Large intestine (tissue), 3 donors: Measurements from ENCODE around the gene GRM5. TPM values are rescaled to one million over a fixed set of nuclear protein-coding genes. Genes with fewer than 3 reads are reported as not detected.
"Not testable (repeated sequence)": the region's sequence is repeated elsewhere in the genome, so short reads cannot be mapped to it uniquely, and the experiment has no call there.

ENCODE experiments used
- DNase-seq, 2 donors: peaks; one replicate each; pipeline versions ENCODE4 v3.0.0 to v3.0.0-alpha.2; 2013
- H3K27ac ChIP-seq: one replicate; pipeline ENCODE4 v1.5.1; 2013; ENCODE audit warnings: low read length
- H3K27me3 ChIP-seq: 2 replicates; pipeline ENCODE4 v1.6.1; 2013; ENCODE audit warnings: low read length; ENCODE audit not compliant: control insufficient read depth, insufficient read depth
- H3K36me3 ChIP-seq: 2 replicates; pipeline ENCODE4 v1.6.1; 2013; ENCODE audit warnings: low read length; ENCODE audit not compliant: control insufficient read depth, insufficient read depth
- H3K4me1 ChIP-seq: one replicate; pipeline ENCODE4 v1.6.1; 2013; ENCODE audit warnings: low read length; ENCODE audit not compliant: control insufficient read depth, insufficient read depth
- H3K4me3 ChIP-seq: one replicate; pipeline ENCODE4 v1.5.1; 2013; ENCODE audit warnings: low read length
- H3K9me3 ChIP-seq: one replicate; pipeline ENCODE4 v1.6.1; 2013; ENCODE audit warnings: mild to moderate bottlenecking, low read depth, low read length, moderate library complexity; ENCODE audit not compliant: control insufficient read depth
- WGBS: methylation state at CpG from one replicate; pipeline ENCODE4 v1.1.5; 2013; ENCODE audit warnings: low lambda C conversion rate; ENCODE audit not compliant: insufficient coverage; 5-methylcytosine and 5-hydroxymethylcytosine counted together
- polyA plus RNA-seq: library from polyadenylated mRNA; unstranded; fragments of 120-200 nt; gene quantifications from one replicate; pipeline ENCODE4 v1.2.1, GENCODE V29; 2013

GRM5 gene
- polyA plus RNA-seq, 1 donor, result 0.06 TPM

DNA sequence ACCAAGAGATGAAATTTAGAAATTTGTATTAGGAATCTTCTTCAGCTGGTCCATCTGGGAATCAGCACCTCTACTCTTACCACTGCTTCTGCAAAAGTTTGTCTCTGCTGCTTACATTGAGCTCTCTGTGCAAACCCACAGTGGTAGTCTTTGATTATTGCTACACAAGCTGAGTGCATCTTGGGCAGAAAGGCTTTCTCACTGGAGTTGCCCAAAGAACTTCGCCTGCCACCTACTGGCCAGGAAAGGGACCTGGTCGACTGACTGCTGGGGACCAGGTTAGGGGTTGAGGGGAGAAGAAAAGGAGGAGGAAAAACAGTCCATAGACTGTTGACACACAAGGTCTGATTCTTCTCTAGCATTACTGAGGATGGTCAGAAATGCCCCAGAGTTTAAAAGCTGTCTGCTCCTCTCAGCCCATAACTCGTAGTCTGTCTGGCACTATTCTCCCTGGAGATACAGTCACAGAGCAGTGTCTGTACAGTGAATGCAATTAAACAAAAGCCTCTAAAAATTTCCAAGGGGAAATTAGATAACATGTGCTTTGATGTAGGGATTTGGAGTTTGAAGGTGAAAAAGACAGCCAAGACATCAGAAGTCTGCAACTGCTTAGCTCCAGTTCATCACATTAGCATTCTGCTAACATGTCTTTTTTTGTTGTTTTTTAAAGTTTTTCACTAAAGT lies 513.3 kb downstream of the GRM5 start:
- Histone ChIP-seq H3K27ac (no peak overlapping the region), H3K4me1 (no peaks in the 10 kb centered on the region), H3K4me3 (no peak overlapping the region), H3K9me3 (no peaks in the 10 kb centered on the region), H3K27me3 (no peaks in the 10 kb centered on the region), H3K36me3 (no peaks in the 10 kb centered on the region)
- no CpG with 5 or more reads among the region's 3 CpGs for WGBS
- peak; percentile 30 to 43 for DNase-seq

GRCh38 chr11:88544656-88545280 lies 521.0 kb downstream of the GRM5 start:
- Histone ChIP-seq H3K36me3 (no peaks in the 10 kb centered on the region), H3K27me3 (no peaks in the 10 kb centered on the region), H3K4me3 (no peak overlapping the region), H3K4me1 (no peaks in the 10 kb centered on the region), H3K9me3 (no peaks in the 10 kb centered on the region), H3K27ac (no peak overlapping the region)
- no peak for DNase-seq
- WGBS, result no CpG with 5 or more reads among the region's 3 CpGs

DNA sequence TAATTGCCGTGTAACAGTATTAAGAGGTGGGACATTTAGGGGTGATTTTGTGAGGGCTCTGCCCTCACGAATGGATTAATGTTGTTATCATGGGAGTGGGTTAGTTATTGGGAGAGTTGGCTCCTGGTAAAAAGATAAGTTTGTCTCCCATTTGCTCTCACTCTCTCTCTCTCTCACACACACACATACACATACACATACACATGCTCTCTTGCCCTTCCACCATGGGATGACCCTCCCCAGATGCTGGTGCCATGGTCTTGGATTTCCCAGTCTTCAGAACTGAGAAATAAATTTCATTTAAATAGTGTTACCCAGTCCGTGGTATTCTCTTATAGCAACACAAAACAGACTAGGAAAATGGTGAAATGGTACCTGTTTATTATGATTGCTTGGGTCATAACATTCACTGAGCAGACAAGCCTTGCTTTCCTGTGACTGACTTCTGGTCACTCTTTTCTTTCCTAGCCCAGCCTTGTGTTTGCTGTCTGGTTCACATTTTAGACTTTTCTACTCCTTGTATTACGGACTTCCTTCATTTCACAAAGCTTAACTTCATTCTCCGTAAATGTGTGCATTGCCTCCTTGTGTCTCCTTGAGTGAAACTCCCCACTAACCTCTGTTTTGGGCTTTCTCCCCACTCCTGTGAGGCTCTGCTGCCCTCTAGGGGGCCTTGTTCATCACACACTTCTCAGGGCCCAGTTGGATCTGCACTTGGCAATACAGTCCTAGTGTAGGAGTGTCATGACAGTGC lies 521.7 kb downstream of the GRM5 start:
- Histone ChIP-seq H3K4me3 (no peak overlapping the region), H3K4me1 (no peaks in the 10 kb centered on the region), H3K36me3 (no peaks in the 10 kb centered on the region), H3K27me3 (no peaks in the 10 kb centered on the region), H3K27ac (no peak overlapping the region), H3K9me3 (no peaks in the 10 kb centered on the region)
- 100% methylated on average over 1 of the region's 5 CpGs for WGBS
- DNase-seq, result peak; percentile 76 to 79

- WGBS, result 83% methylated on average over 1 of the region's 6 CpGs
- DNase-seq, result no peak
- no peak overlapping the region for H3K4me3 ChIP-seq
- H3K27me3 ChIP-seq, result no peaks in the 10 kb centered on the region
- no peaks in the 10 kb centered on the region for H3K9me3 ChIP-seq
- H3K27ac ChIP-seq, result no peak overlapping the region
- H3K4me1 ChIP-seq, result no peaks in the 10 kb centered on the region
- H3K36me3 ChIP-seq, result no peaks in the 10 kb centered on the region
These were observed 524.8 kb downstream of the GRM5 start for GRCh38 chr11:88541006-88541405.

GRCh38 chr11:88538098-88538497 lies 527.7 kb downstream of the GRM5 start:
- DNase-seq, result no peak
- H3K4me1 ChIP-seq, result no peaks in the 10 kb centered on the region
- H3K9me3 ChIP-seq, result no peaks in the 10 kb centered on the region
- no CpG with 5 or more reads among the region's 1 CpG for WGBS
- no peaks in the 10 kb centered on the region for H3K36me3 ChIP-seq
- H3K27me3 ChIP-seq, result no peaks in the 10 kb centered on the region
- no peak overlapping the region for H3K4me3 ChIP-seq
- H3K27ac ChIP-seq, result no peak overlapping the region

DNA sequence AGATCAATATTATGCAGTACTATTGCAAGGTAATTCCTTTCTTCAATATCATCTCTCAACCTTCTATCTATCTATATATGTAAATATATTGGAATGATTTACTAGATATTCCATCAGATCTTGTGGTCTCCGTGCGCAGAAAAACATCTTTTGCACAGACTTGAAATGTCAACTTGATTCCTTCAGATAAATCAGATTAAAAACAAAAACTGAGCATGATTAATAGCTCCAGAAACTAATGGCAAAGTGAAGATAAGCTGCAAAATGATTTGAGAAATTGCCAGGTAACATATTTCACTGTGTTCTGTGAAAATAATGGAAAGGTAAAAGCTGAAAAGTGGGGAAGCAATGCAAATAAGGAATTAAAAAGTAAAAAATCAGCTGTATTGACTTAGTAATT lies 528.2 kb downstream of the GRM5 start:
- no peaks in the 10 kb centered on the region for H3K36me3 ChIP-seq
- H3K4me1 ChIP-seq, result no peaks in the 10 kb centered on the region
- H3K4me3 ChIP-seq, result no peak overlapping the region
- no peak for DNase-seq
- H3K9me3 ChIP-seq, result no peaks in the 10 kb centered on the region
- no CpG with 5 or more reads among the region's 2 CpGs for WGBS
- no peak overlapping the region for H3K27ac ChIP-seq
- H3K27me3 ChIP-seq, result no peaks in the 10 kb centered on the region

- 100% methylated on average over 1 of the region's 3 CpGs for WGBS
- H3K27ac ChIP-seq, result no peak overlapping the region
- DNase-seq, result no peak
- H3K36me3 ChIP-seq, result no peaks in the 10 kb centered on the region
- H3K4me1 ChIP-seq, result no peaks in the 10 kb centered on the region
- H3K9me3 ChIP-seq, result no peaks in the 10 kb centered on the region
- no peak overlapping the region for H3K4me3 ChIP-seq
- no peaks in the 10 kb centered on the region for H3K27me3 ChIP-seq
These were observed 529.0 kb downstream of the GRM5 start for GRCh38 chr11:88536616-88537265.

DNA sequence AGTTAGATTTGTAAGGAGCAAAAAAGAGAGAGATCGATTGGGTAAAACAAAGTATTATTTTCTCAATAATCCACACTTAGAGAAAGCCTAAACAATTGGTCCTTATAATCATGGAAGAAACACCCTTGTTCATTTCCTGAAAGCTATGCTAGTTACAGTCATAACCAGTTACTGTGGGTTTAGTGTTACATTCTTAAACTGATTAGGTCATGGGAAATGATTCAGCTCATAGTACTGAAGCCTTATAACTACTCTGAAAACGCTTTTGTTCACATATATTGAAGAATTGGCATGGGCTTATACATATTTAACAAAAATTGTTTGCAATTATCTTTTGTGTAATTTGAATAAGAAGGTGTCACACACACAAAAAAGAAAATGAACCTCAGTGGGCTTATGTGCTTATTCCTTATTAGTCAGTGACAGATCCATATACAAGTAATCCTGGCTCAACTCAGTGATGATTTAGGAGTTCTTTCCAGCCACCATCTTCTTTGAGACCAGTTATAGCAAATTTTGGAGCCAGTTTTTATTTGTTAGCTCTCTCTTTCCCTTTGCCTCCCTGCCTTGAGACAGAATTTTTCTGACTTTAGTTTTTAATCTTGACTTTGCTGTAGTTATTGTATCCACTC lies 529.8 kb downstream of the GRM5 start:
- DNase-seq, result peak in 1 of 2 donors; percentile 28
- Histone ChIP-seq H3K27me3 (no peaks in the 10 kb centered on the region), H3K36me3 (no peaks in the 10 kb centered on the region), H3K9me3 (no peaks in the 10 kb centered on the region), H3K4me1 (no peaks in the 10 kb centered on the region), H3K27ac (no peak overlapping the region), H3K4me3 (no peak overlapping the region)
- WGBS, result 72% methylated on average over 2 of the region's 2 CpGs

GRCh38 chr11:88535266-88535665 lies 530.5 kb downstream of the GRM5 start:
- Histone ChIP-seq H3K9me3 (no peaks in the 10 kb centered on the region), H3K27ac (no peak overlapping the region)
- WGBS, result no CpG with 5 or more reads among the region's 2 CpGs

DNA sequence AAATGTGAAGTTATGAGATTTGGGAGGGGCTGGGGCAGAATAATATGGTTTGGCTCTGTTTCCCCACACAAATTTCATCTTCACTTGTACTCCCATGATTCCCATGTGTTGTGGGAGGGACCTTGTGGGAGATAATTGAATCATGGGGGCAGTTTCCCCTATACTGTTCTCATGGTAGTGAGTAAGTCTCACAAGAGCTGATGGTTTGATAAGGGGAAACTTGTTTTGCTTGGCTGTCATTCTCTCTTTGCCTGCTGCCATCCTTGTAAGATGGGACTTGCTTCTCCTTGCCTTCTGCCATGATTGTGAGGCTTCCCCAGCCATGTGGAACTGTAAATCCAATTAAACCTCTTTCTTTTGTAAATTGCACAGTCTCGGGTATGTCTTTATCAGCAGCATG lies 531.1 kb downstream of the GRM5 start:
- WGBS, result 100% methylated on average over 1 of the region's 1 CpG
- H3K27ac ChIP-seq, H3K27me3 ChIP-seq, H3K4me1 ChIP-seq, H3K4me3 ChIP-seq, H3K9me3 ChIP-seq, DNase-seq, H3K36me3 ChIP-seq: not testable (repeated sequence)

More at GRCh38 chr11:88535266-88535665, 530.5 kb downstream of the GRM5 start:
- no peaks in the 10 kb centered on the region for H3K36me3 ChIP-seq
- H3K4me1 ChIP-seq, result no peaks in the 10 kb centered on the region
- DNase-seq, result no peak
- no peak overlapping the region for H3K4me3 ChIP-seq
- no peaks in the 10 kb centered on the region for H3K27me3 ChIP-seq
